ENCODE data around the gene COL6A2. TPM values are rescaled to one million over a fixed set of nuclear protein-coding genes. Genes with fewer than 3 reads are reported as not detected.

Gene COL6A2
- total and polyA plus RNA-seq, 2 experiments from 2014 or later: 650 to 1,939 TPM

DNA sequence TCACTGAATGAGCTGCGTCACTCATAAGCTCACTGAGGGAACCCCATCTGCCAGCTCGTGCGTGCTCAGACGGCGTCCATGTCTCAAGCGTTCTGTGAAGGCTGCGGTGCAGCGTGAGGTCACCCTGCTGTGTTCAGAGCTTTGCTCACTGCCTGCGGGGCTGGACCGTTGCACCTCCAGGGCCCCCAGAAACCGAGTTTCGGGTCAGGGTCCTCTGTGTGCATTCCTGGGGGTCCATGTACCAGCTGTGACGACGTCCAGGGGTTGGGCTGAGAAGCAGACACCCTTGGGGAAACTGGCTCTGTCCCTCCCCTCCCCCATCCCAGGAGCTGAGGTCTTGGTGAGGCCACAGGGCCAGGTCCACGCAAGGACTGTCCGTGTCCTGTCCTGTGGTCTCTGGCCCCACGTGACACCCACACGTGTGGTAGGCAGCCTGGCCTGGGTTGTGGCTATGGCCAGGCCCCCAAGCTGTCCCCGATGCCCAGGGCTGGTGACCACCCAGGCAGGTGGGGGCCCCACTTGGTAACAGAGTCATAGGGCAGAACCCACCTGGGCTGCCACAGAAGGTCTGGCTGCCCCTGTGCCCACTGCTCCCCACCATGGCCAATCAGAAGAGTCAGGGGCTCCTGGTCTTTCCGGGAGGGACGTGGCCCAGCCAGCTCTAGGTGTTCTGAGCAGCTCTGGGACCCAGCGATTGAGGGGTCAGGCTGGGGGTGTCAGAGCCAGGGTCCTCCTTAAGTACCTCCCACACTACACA is 33.1 kb downstream of the COL6A2 start:
- peaks cover 10% of the 10 kb centered on the region; the same call in 1 of the 2 replicates for H3K36me3 ChIP-seq (ENCODE audit: low read depth)
- WGBS, 2 experiments (ENCODE audit: low coverage in 1 of 2, low lambda C conversion rate in 2 of 2, missing lambda C conversion rate in 2 of 2): 59 to 65% methylated on average over 20 to 22 of the region's 22 CpGs

DNA sequence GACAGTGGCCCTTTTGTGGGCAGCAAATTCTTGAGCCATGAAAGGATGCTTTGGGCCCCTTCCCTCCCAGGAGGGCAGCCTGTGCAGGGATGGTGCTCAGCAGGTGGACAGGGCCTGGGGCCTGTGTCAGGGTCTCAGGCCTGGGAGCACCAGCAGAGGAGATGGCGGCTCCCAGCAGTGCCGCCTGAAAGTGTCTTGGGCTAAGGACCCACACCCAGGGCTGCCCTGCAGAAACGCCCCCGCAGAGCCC is 33.6 kb downstream of the COL6A2 start:
- H3K27ac ChIP-seq: no peak overlapping the region
- TF ChIP-seq EZH2phosphoT487 (IDR thresholded peaks at IDR 0.05; ENCODE audit: insufficient read depth, low read depth) (no peak), EZH2 (IDR thresholded peaks at IDR 0.05; ENCODE audit: insufficient read depth, poor library complexity, severe bottlenecking) (no peak)
- in situ Hi-C loops (cut with MboI): no loop called here
- peaks cover 60% of the 10 kb centered on the region for H3F3A ChIP-seq (ENCODE audit: insufficient read depth)
- no peak overlapping the region for H3K4me3 ChIP-seq
- H3K4me1 ChIP-seq (ENCODE audit: insufficient read depth): no peaks in the 10 kb centered on the region
- WGBS, 2 experiments (ENCODE audit: low coverage in 1 of 2, low lambda C conversion rate in 2 of 2, missing lambda C conversion rate in 2 of 2): 88 to 94% methylated on average over 4 of the region's 4 CpGs
- no peak overlapping the region for H3K9ac ChIP-seq
- no peaks in the 10 kb centered on the region for H3K9me2 ChIP-seq (ENCODE audit: insufficient read depth)
- H3K4me2 ChIP-seq (ENCODE audit: unreplicated experiment): no peak overlapping the region
- H3K79me2 ChIP-seq (ENCODE audit: insufficient read depth): no peaks in the 10 kb centered on the region
- peak; percentile 20 for DNase-seq
- no peaks in the 10 kb centered on the region for H3K27me3 ChIP-seq (replicated peaks; ENCODE audit: insufficient read depth)
- H3K9me3 ChIP-seq (ENCODE audit: low read depth): no peaks in the 10 kb centered on the region
- H3K36me3 ChIP-seq (ENCODE audit: low read depth): peaks cover 5% of the 10 kb centered on the region; the same call in 1 of the 2 replicates
- H4K20me1 ChIP-seq (ENCODE audit: insufficient read depth): no peaks in the 10 kb centered on the region
- no peak overlapping the region for H2AFZ ChIP-seq

More for the DNA sequence above, 33.1 kb downstream of the COL6A2 start:
- no peak overlapping the region for H3K4me2 ChIP-seq (ENCODE audit: unreplicated experiment)
- in situ Hi-C loops (cut with MboI): no loop called here
- H3K27me3 ChIP-seq (replicated peaks; ENCODE audit: insufficient read depth): no peaks in the 10 kb centered on the region
- H3K9me3 ChIP-seq (ENCODE audit: low read depth): no peaks in the 10 kb centered on the region
- no peak overlapping the region for H3K9ac ChIP-seq
- H3F3A ChIP-seq (ENCODE audit: insufficient read depth): peaks cover 57% of the 10 kb centered on the region
- H3K4me1 ChIP-seq (ENCODE audit: insufficient read depth): no peaks in the 10 kb centered on the region
- H2AFZ ChIP-seq: no peak overlapping the region
- H3K9me2 ChIP-seq (ENCODE audit: insufficient read depth): no peaks in the 10 kb centered on the region
- no peak overlapping the region for H3K4me3 ChIP-seq
- TF ChIP-seq EZH2phosphoT487 (IDR thresholded peaks at IDR 0.05; ENCODE audit: insufficient read depth, low read depth) (no peak), EZH2 (IDR thresholded peaks at IDR 0.05; ENCODE audit: insufficient read depth, poor library complexity, severe bottlenecking) (no peak)
- DNase-seq: peak; percentile 41
- H3K79me2 ChIP-seq (ENCODE audit: insufficient read depth): no peaks in the 10 kb centered on the region
- H4K20me1 ChIP-seq (ENCODE audit: insufficient read depth): no peaks in the 10 kb centered on the region
- no peak overlapping the region for H3K27ac ChIP-seq

DNA sequence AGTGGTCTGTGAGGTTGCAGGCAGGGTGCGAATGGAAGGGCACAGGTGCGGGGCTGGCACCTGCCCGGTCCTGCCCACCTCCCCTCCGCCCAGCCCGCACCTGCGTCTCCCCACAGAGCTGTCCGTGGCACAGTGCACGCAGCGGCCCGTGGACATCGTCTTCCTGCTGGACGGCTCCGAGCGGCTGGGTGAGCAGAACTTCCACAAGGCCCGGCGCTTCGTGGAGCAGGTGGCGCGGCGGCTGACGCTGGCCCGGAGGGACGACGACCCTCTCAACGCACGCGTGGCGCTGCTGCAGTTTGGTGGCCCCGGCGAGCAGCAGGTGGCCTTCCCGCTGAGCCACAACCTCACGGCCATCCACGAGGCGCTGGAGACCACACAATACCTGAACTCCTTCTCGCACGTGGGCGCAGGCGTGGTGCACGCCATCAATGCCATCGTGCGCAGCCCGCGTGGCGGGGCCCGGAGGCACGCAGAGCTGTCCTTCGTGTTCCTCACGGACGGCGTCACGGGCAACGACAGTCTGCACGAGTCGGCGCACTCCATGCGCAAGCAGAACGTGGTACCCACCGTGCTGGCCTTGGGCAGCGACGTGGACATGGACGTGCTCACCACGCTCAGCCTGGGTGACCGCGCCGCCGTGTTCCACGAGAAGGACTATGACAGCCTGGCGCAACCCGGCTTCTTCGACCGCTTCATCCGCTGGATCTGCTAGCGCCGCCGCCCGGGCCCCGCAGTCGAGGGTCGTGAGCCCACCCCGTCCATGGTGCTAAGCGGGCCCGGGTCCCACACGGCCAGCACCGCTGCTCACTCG is 34.1 kb downstream of the COL6A2 start:
- H3K4me3 ChIP-seq: no peak overlapping the region
- WGBS, 2 experiments (ENCODE audit: low coverage in 1 of 2, low lambda C conversion rate in 2 of 2, missing lambda C conversion rate in 2 of 2): 95 to 96% methylated on average over 76 to 81 of the region's 85 CpGs
- H3K4me2 ChIP-seq (ENCODE audit: unreplicated experiment): no peak overlapping the region
- H3K36me3 ChIP-seq (ENCODE audit: low read depth): peaks cover 4% of the 10 kb centered on the region; the same call in 1 of the 2 replicates
- H3K9me2 ChIP-seq (ENCODE audit: insufficient read depth): no peaks in the 10 kb centered on the region
- no peaks in the 10 kb centered on the region for H3K27me3 ChIP-seq (replicated peaks; ENCODE audit: insufficient read depth)
- H3K9ac ChIP-seq: no peak overlapping the region
- TF ChIP-seq EZH2phosphoT487 (IDR thresholded peaks at IDR 0.05; ENCODE audit: insufficient read depth, low read depth): no peak
- no peak for TF ChIP-seq EZH2 (IDR thresholded peaks at IDR 0.05; ENCODE audit: insufficient read depth, poor library complexity, severe bottlenecking)
- H2AFZ ChIP-seq: no peak overlapping the region
- peaks cover 60% of the 10 kb centered on the region for H3F3A ChIP-seq (ENCODE audit: insufficient read depth)
- no peak for DNase-seq
- H3K9me3 ChIP-seq (ENCODE audit: low read depth): no peaks in the 10 kb centered on the region
- no peaks in the 10 kb centered on the region for H3K79me2 ChIP-seq (ENCODE audit: insufficient read depth)
- no peaks in the 10 kb centered on the region for H4K20me1 ChIP-seq (ENCODE audit: insufficient read depth)
- in situ Hi-C loops (cut with MboI): no loop called here
- H3K27ac ChIP-seq: no peak overlapping the region
- no peaks in the 10 kb centered on the region for H3K4me1 ChIP-seq (ENCODE audit: insufficient read depth)

DNA sequence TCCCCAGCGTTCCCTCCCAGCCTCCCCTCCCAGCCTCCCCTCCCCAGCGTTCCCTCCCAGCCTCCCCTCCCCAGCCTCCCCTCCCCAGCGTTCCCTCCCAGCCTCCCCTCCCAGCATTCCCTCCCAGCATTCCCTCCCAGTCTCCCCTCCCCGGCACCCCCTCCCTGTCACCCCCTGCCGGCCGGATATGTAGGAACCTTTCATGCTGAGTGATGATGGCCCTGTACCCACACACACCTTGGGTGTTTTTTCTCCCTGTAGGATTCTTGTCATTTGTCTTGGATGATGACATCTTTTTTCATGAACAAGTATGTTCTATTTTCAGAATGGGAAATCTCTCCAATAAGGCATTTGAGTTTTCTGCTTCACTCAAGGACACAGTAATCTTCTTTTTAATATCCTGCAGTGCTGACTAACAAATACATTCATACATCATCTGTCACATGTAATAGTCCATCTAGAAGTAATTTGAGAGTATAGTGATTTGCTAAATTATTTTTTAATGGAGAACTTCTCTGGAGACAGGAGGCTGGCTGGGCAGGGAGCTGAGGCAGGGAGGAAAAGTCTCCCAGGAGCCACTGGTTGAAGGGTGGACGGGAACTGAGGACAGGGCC is 38.0 kb downstream of the COL6A2 start:
- in situ Hi-C loops (cut with MboI): no loop called here
- Histone ChIP-seq H3K79me2 (ENCODE audit: insufficient read depth) (no peaks in the 10 kb centered on the region), H3K27ac (no peak overlapping the region), H3K4me2 (ENCODE audit: unreplicated experiment) (no peak overlapping the region), H3K4me1 (ENCODE audit: insufficient read depth) (no peaks in the 10 kb centered on the region), H3K9me2 (ENCODE audit: insufficient read depth) (no peaks in the 10 kb centered on the region), H3F3A (ENCODE audit: insufficient read depth) (peaks cover 30% of the 10 kb centered on the region), H3K9ac (no peak overlapping the region), H3K9me3 (ENCODE audit: low read depth) (no peaks in the 10 kb centered on the region), H4K20me1 (ENCODE audit: insufficient read depth) (no peaks in the 10 kb centered on the region), H3K27me3 (replicated peaks; ENCODE audit: insufficient read depth) (no peaks in the 10 kb centered on the region), H3K4me3 (no peak overlapping the region), H3K36me3 (ENCODE audit: low read depth) (no peaks in the 10 kb centered on the region), H2AFZ (no peak overlapping the region)
- WGBS, 2 experiments (ENCODE audit: low coverage in 1 of 2, low lambda C conversion rate in 2 of 2, missing lambda C conversion rate in 2 of 2): 65 to 69% methylated on average over 3 to 7 of the region's 7 CpGs
- no peak for DNase-seq
- TF ChIP-seq EZH2 (IDR thresholded peaks at IDR 0.05; ENCODE audit: insufficient read depth, poor library complexity, severe bottlenecking) (no peak), EZH2phosphoT487 (IDR thresholded peaks at IDR 0.05; ENCODE audit: insufficient read depth, low read depth) (no peak)

Measured in GM23248 (cell line).